K562 (cell line): ENCODE results near the gene E2F2. TPM values are rescaled to one million over a fixed set of nuclear protein-coding genes. Genes with fewer than 3 reads are reported as not detected.

ENCODE experiments used
- ARID2 ChIP-seq: fragments of 450-650 bp; IDR thresholded peaks from 2 replicates; pipeline ENCODE4 v1.6.1; 2017; ENCODE audit warnings: antibody characterized with exemption, mild to moderate bottlenecking
- BRF1 ChIP-seq: IDR thresholded peaks from 3 replicates; pipeline ENCODE4 v1.6.1; 2011; ENCODE audit warnings: borderline replicate concordance, mild to moderate bottlenecking; ENCODE audit not compliant: insufficient read length; ENCODE audit errors: extremely low read depth
- CTBP1 ChIP-seq: fragments of 450-650 bp; IDR thresholded peaks from 2 replicates; pipeline ENCODE4 v1.6.1; 2016; ENCODE audit warnings: borderline replicate concordance
- E2F4 ChIP-seq: sonication (generic); formaldehyde crosslinking; IDR thresholded peaks from 2 replicates; pipeline ENCODE4 v1.8.0; 2022; ENCODE audit warnings: mild to moderate bottlenecking, low read depth, missing genetic modification reagents
- HLTF ChIP-seq: fragments of 450-650 bp; IDR thresholded peaks from 2 replicates; pipeline ENCODE4 v1.6.1; 2016
- HNRNPK ChIP-seq: fragments of 200-400 bp; formaldehyde crosslinking; IDR thresholded peaks from one replicate; pipeline ENCODE4 v1.6.1; 2018; ENCODE audit warnings: mild to moderate bottlenecking, low read depth, low read length; ENCODE audit not compliant: poor library complexity, severe bottlenecking
- JUNB ChIP-seq: fragments of 450-650 bp; formaldehyde crosslinking; conservative IDR thresholded peaks from 2 replicates; pipeline ENCODE4 v1.4.0; 2020; ENCODE audit warnings: mild to moderate bottlenecking
- KDM5B ChIP-seq: fragments of 200-600 bp; sonication (generic); IDR thresholded peaks from 2 replicates; pipeline ENCODE4 v1.6.1; 2012; ENCODE audit warnings: low read depth, mild to moderate bottlenecking, moderate library complexity, low read length, control low read depth, inconsistent platforms; ENCODE audit not compliant: insufficient replicate concordance
- NFIC ChIP-seq: fragments of 450-650 bp; IDR thresholded peaks from 2 replicates; pipeline ENCODE4 v1.6.1; 2017; ENCODE audit warnings: mild to moderate bottlenecking, inconsistent platforms
- NFIX ChIP-seq: fragments of 250-450 bp; sonication (Bioruptor Pico); IDR thresholded peaks from 2 replicates; pipeline ENCODE4 v1.4.0; 2020; ENCODE audit warnings: low read depth, mild to moderate bottlenecking, moderate library complexity
- POLR3A ChIP-seq: IDR thresholded peaks from 2 replicates; pipeline ENCODE4 v1.6.1; 2011; ENCODE audit warnings: borderline replicate concordance, mild to moderate bottlenecking, moderate library complexity; ENCODE audit not compliant: insufficient read length, insufficient read depth; ENCODE audit errors: extremely low read depth
- RBBP5 ChIP-seq: fragments of 200-600 bp; sonication (generic); IDR thresholded peaks from 2 replicates; pipeline ENCODE4 v1.6.1; 2012; ENCODE audit warnings: borderline replicate concordance, mild to moderate bottlenecking, low read length, control low read depth, inconsistent platforms; ENCODE audit not compliant: insufficient read depth, poor library complexity, severe bottlenecking
- RBM22 ChIP-seq: fragments of 200-400 bp; formaldehyde crosslinking; IDR thresholded peaks from 2 replicates; pipeline ENCODE4 v1.6.1; 2018; ENCODE audit warnings: low read length, low read depth; ENCODE audit not compliant: poor library complexity, severe bottlenecking
- RBM39 ChIP-seq: fragments of 200-400 bp; formaldehyde crosslinking; optimal IDR thresholded peaks from 2 replicates; pipeline ENCODE3; 2018; ENCODE audit warnings: low read depth, low read length
- RCOR1 ChIP-seq, 2 experiments: IDR thresholded peaks; 2 replicates each; pipeline ENCODE4 v1.6.1; 2012; ENCODE audit warnings: low read depth in 2 of 2, low read length in 2 of 2, borderline replicate concordance in 1 of 2, improper control_type of control experiment in 1 of 2
- SIRT6 ChIP-seq: IDR thresholded peaks from one replicate; pipeline ENCODE4 v1.6.1; 2012; ENCODE audit warnings: low read depth, mild to moderate bottlenecking, control low read depth, inconsistent platforms, low read length, moderate library complexity
- SLC30A9 ChIP-seq: fragments of 250-450 bp; sonication (Bioruptor Pico); IDR thresholded peaks from 2 replicates; pipeline ENCODE4 v1.8.0; 2022; ENCODE audit warnings: mild to moderate bottlenecking, moderate library complexity
- SMAD2 ChIP-seq: fragments of 150-350 bp; IDR thresholded peaks from 2 replicates; pipeline ENCODE4 v1.6.1; 2014; ENCODE audit warnings: low read depth, mild to moderate bottlenecking, low read length
- SRSF9 ChIP-seq: fragments of 200-400 bp; formaldehyde crosslinking; IDR thresholded peaks from 2 replicates; pipeline ENCODE4 v1.6.1; 2017; ENCODE audit warnings: low read depth, low read length, borderline replicate concordance
- YY1 ChIP-seq, 3 experiments: IDR thresholded peaks; 2 replicates each; pipeline ENCODE4 v1.6.1; 2011; ENCODE audit warnings: low read length in 2 of 3, mild to moderate bottlenecking in 2 of 3, moderate library complexity in 2 of 3, borderline replicate concordance in 1 of 3, control low read depth in 1 of 3, low read depth in 1 of 3; ENCODE audit not compliant: insufficient read depth in 3 of 3, insufficient replicate concordance in 2 of 3, control insufficient read depth in 1 of 3, insufficient read length in 1 of 3; ENCODE audit errors: extremely low read depth in 1 of 3
- ZBTB7A ChIP-seq: IDR thresholded peaks from 2 replicates; pipeline ENCODE4 v1.6.1; 2011; ENCODE audit warnings: low read depth, mild to moderate bottlenecking, low read length, moderate library complexity, borderline replicate concordance; ENCODE audit not compliant: control insufficient read depth
- ZBTB9 ChIP-seq: fragments of 450-650 bp; formaldehyde crosslinking; IDR thresholded peaks from 2 replicates; pipeline ENCODE4 v1.4.0; 2020; ENCODE audit warnings: mild to moderate bottlenecking, moderate library complexity
- ZNF197 ChIP-seq: fragments of 200-800 bp; sonication (Bioruptor generic); IDR thresholded peaks from 2 replicates; pipeline ENCODE4 v1.6.1; 2016; ENCODE audit warnings: low read depth, missing genetic modification characterization, missing compliant biosample characterization
- ZNF717 ChIP-seq: fragments of 250-450 bp; sonication (Bioruptor Pico); IDR thresholded peaks from 2 replicates; pipeline ENCODE4 v1.5.0; 2021
- polyA plus RNA-seq, 8 experiments: library from polyadenylated mRNA; depleted of rRNA in 4 of 8; stranded (reverse) in 5 of 8; unstranded in 3 of 8; fragments of >200 nt; fragmentation: Nextera tagmentation in 2 of 8; fragmentation: Illumina TruSeq in 1 of 8; extraction: Ambion mirVana in 2 of 8; extraction: Trizol in 1 of 8; gene quantifications; 2 replicates each; pipeline versions ENCODE4 v1.2.1 to v1.2.3, GENCODE V29; 2011 to 2014; ENCODE audit warnings: inconsistent platforms in 1 of 8, missing spikeins in 1 of 8
- total RNA-seq, 7 experiments: library from RNA; depleted of rRNA in 6 of 7; stranded (reverse); fragments of >200 nt in 6 of 7; fragmentation: Illumina TruSeq in 2 of 7; extraction: Trizol in 2 of 7; gene quantifications; 2 replicates each; pipeline versions ENCODE4 v1.2.1 to v1.2.3, GENCODE V29; 2011 to 2021; ENCODE audit warnings: low replicate concordance in 1 of 7

The E2F2 gene
- total and polyA plus RNA-seq, 9 of the 15 experiments (the other 6 are each of a cell fraction or from before 2014, with no cell fraction given) = 3.1 to 25.3 (median 11.4) TPM

- TF ChIP-seq SIRT6 (no peak), SMAD2 (no peak), RBBP5 (no peak), YY1 (IDR thresholded peaks at IDR 0.05; ENCODE audit: borderline replicate concordance in 1 of 3, control insufficient read depth in 1 of 3, extremely low read depth in 1 of 3, insufficient read depth in 3 of 3, insufficient read length in 1 of 3, insufficient replicate concordance in 2 of 3, low read depth in 1 of 3, low read length in 2 of 3) (no peak), NFIX (CRISPR knock-in tag) (no peak), SRSF9 (no peak), E2F4 (CRISPR knock-in tag) (no peak), RBM39 (no peak), ZBTB7A (no peak), HNRNPK (no peak), NFIC (peak; percentile 81), ARID2 (no peak), ZNF197 (CRISPR knock-in tag) (no peak), KDM5B (no peak), ZBTB9 (CRISPR knock-in tag) (no peak), CTBP1 (peak; percentile 88), SLC30A9 (no peak), ZNF717 (CRISPR knock-in tag) (no peak), RBM22 (no peak), RCOR1 (IDR thresholded peaks at IDR 0.05; ENCODE audit: borderline replicate concordance in 1 of 2, low read depth in 2 of 2, low read length in 2 of 2) (peak in 1 of 2 experiments; percentile 90; a peak in 1 of 4 replicates), HLTF (no peak), JUNB (CRISPR knock-in tag) (no peak), BRF1 (no peak), POLR3A (no peak)
- TF ChIP-seq, all 486 proteins: peak for 5
Observed at GRCh38 chr1:23475134-23475628, 55.9 kb downstream of the E2F2 start (continued).
